ACHN (cell line): ENCODE measurements around the gene ATP2B2.
"Not testable (repeated sequence)": the region's sequence is repeated elsewhere in the genome, so short reads cannot be mapped to it uniquely, and the experiment has no call there.

ENCODE experiments used
- DNase-seq: peaks from one replicate; pipeline ENCODE4 v3.0.0-alpha.2; 2015
- in situ Hi-C: cut with HindIII; loops from 2 replicates; pipeline ENCODE4 v1.10.0; 2017; ENCODE audit warnings: low sequenced_read_pairs, low pct_ligation_motif_present, low pct_unique_long_range_greater_than_20kb

Gene ATP2B2

GRCh38 chr3:10317961-10318350, 187.4 kb downstream of the ATP2B2 start:
- no peak for DNase-seq
- in situ Hi-C loops: no loop called here

GRCh38 chr3:10317311-10317960, 187.9 kb downstream of the ATP2B2 start:
- in situ Hi-C loops: no loop called here
- no peak for DNase-seq

GRCh38 chr3:10315771-10316344, 189.5 kb downstream of the ATP2B2 start:
- in situ Hi-C loops: no loop called here
- DNase-seq: no peak

GRCh38 chr3:10315101-10315500, 190.3 kb downstream of the ATP2B2 start:
- no peak for DNase-seq
- in situ Hi-C loops: no loop called here

GRCh38 chr3:10312861-10313260, 192.5 kb downstream of the ATP2B2 start:
- no peak for DNase-seq
- in situ Hi-C loops: no loop called here

- no peak for DNase-seq
- in situ Hi-C loops: no loop called here
These were observed 193.0 kb downstream of the ATP2B2 start for GRCh38 chr3:10312391-10312790.

GRCh38 chr3:10311710-10312109, 193.7 kb downstream of the ATP2B2 start:
- DNase-seq: no peak
- in situ Hi-C loops: no loop called here

GRCh38 chr3:10310578-10310977, 194.8 kb downstream of the ATP2B2 start:
- DNase-seq: no peak
- in situ Hi-C loops: no loop called here

- in situ Hi-C loops: no loop called here
- DNase-seq: no peak
These were observed 195.7 kb downstream of the ATP2B2 start for GRCh38 chr3:10309736-10310135.

- in situ Hi-C loops: no loop called here
- no peak for DNase-seq
These were observed 196.7 kb downstream of the ATP2B2 start for GRCh38 chr3:10308678-10309077.

- DNase-seq: no peak
- in situ Hi-C loops: no loop called here
These were observed 199.2 kb downstream of the ATP2B2 start for GRCh38 chr3:10306156-10306555.

GRCh38 chr3:10305331-10305902, 200.0 kb downstream of the ATP2B2 start:
- in situ Hi-C loops: no loop called here
- DNase-seq: no peak

- in situ Hi-C loops: no loop called here
- DNase-seq: no peak
These were observed 200.5 kb downstream of the ATP2B2 start for GRCh38 chr3:10304905-10305304.

GRCh38 chr3:10303785-10304184, 201.6 kb downstream of the ATP2B2 start:
- DNase-seq: no peak
- in situ Hi-C loops: no loop called here

- in situ Hi-C loops: no loop called here
- no peak for DNase-seq
These were observed 202.3 kb downstream of the ATP2B2 start for GRCh38 chr3:10303105-10303504.

GRCh38 chr3:10300087-10300486, 205.3 kb downstream of the ATP2B2 start:
- DNase-seq: no peak
- in situ Hi-C loops: no loop called here

- DNase-seq: no peak
- in situ Hi-C loops: no loop called here
These were observed 205.7 kb downstream of the ATP2B2 start for GRCh38 chr3:10299679-10300078.

GRCh38 chr3:10299175-10299574, 206.2 kb downstream of the ATP2B2 start:
- DNase-seq: no peak
- in situ Hi-C loops: no loop called here

- DNase-seq, in situ Hi-C loops: not testable (repeated sequence)
These were observed 207.3 kb downstream of the ATP2B2 start for GRCh38 chr3:10298064-10298463.

GRCh38 chr3:10294030-10294586, 211.3 kb downstream of the ATP2B2 start:
- in situ Hi-C loops: no loop called here
- DNase-seq: no peak
